Breast epithelium (tissue), 3 donors: Measurements from ENCODE around the gene UBE2D2.

Experiments used
- CTCF ChIP-seq, 3 donors: fragments of 450-650 bp; IDR thresholded peaks; one replicate each; pipeline ENCODE4 v1.5.1; 2016 to 2017; ENCODE audit warnings: antibody characterized with exemption in 3 of 3, mild to moderate bottlenecking in 3 of 3, moderate library complexity in 3 of 3
- POLR2A ChIP-seq: fragments of 450-650 bp; IDR thresholded peaks from one replicate; pipeline ENCODE4 v1.6.1; 2016; ENCODE audit warnings: antibody characterized with exemption, mild to moderate bottlenecking, moderate library complexity

DNA sequence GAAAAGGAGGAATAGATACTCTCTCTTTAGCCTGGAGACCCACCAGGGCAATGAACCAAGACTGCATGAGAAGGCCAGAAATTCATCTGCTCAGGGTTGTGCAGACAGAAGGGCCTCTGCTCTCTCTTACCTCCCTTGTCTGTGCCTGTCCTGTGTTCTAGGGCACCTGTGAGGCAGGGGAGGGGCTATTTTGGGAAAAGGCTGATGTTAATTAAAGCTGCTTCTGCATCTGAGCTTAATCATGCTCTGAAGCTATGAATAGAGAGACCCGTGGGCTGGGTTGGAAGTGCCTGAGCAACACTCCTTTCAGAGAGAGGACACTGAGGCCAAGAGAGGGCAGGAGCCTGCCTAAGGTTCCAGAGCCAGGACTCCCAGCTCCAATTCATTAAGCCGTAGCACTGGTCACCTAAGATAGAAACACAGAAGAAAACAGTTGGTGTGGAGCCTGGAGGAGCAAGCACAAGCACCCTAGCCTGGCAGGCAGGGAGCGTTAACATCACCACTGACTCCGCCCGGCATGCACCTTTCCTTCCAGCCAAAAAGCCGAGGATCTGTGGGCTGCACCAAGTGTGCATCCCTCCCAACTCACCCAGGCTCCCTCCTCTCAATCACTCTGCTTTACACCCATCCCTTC, 47.2 kb upstream of the UBE2D2 start:
- no peak for TF ChIP-seq CTCF (IDR thresholded peaks at IDR 0.05)
- no peak for TF ChIP-seq POLR2A
